ENCODE data around the gene ENOPH1. TPM values are rescaled to one million over a fixed set of nuclear protein-coding genes. Genes with fewer than 3 reads are reported as not detected.

The ENOPH1 gene
- total and polyA plus RNA-seq, 2 of the 13 experiments (the other 11 are each of a cell fraction or from before 2014, with no cell fraction given), result 15.5 to 64.3 TPM

DNA sequence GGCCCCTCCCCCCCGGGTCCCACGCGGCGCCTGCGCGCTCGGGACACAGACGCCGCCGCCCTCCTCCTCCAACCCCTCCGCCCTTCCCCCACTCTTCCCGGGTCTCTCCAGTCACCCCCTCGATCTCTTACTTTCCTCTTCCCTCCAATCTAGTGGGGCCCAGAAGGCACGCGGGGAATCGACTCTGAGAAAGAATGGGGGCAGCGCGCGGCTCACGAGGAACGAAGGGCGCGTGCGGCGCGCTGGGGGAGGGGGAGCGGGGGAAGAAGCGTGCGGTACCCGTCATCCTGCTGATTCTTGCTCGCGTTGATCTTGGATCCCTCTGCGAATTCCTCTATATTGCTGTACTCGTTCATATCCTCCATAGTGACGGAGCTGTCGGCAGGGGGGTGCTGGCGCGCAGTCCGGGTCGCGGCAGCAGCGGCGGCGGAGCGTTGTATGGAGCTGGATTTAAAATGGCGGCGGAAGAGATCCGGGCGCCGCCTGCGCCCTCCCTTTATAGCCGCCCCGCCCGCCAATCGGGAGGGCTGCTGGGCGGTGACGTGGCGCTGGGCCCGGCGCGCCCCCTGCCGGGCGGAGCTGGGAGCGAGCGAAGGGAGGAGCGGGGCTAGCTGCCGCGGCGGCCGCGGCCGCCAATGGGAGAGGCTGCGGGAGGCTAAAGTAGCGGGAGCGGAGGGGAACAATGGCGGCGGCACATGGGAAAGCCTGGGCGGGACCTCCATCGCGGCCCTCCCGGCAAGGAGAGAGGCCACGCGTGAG lies 1.2 kb upstream of the ENOPH1 start (continued):
- TF ChIP-seq, protein P1, sequence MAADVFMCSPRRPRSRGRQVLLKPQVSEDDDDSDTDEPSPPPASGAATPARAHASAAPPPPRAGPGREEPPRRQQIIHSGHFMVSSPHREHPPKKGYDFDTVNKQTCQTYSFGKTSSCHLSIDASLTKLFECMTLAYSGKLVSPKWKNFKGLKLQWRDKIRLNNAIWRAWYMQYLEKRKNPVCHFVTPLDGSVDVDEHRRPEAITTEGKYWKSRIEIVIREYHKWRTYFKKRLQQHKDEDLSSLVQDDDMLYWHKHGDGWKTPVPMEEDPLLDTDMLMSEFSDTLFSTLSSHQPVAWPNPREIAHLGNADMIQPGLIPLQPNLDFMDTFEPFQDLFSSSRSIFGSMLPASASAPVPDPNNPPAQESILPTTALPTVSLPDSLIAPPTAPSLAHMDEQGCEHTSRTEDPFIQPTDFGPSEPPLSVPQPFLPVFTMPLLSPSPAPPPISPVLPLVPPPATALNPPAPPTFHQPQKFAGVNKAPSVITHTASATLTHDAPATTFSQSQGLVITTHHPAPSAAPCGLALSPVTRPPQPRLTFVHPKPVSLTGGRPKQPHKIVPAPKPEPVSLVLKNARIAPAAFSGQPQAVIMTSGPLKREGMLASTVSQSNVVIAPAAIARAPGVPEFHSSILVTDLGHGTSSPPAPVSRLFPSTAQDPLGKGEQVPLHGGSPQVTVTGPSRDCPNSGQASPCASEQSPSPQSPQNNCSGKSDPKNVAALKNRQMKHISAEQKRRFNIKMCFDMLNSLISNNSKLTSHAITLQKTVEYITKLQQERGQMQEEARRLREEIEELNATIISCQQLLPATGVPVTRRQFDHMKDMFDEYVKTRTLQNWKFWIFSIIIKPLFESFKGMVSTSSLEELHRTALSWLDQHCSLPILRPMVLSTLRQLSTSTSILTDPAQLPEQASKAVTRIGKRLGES (CRISPR knock-in tag; IDR thresholded peaks at IDR 0.05; ENCODE audit: borderline replicate concordance), result 0 out of 2 replicates have a peak, but pooled peaks have one; percentile 34
- TF ChIP-seq, protein P2, sequence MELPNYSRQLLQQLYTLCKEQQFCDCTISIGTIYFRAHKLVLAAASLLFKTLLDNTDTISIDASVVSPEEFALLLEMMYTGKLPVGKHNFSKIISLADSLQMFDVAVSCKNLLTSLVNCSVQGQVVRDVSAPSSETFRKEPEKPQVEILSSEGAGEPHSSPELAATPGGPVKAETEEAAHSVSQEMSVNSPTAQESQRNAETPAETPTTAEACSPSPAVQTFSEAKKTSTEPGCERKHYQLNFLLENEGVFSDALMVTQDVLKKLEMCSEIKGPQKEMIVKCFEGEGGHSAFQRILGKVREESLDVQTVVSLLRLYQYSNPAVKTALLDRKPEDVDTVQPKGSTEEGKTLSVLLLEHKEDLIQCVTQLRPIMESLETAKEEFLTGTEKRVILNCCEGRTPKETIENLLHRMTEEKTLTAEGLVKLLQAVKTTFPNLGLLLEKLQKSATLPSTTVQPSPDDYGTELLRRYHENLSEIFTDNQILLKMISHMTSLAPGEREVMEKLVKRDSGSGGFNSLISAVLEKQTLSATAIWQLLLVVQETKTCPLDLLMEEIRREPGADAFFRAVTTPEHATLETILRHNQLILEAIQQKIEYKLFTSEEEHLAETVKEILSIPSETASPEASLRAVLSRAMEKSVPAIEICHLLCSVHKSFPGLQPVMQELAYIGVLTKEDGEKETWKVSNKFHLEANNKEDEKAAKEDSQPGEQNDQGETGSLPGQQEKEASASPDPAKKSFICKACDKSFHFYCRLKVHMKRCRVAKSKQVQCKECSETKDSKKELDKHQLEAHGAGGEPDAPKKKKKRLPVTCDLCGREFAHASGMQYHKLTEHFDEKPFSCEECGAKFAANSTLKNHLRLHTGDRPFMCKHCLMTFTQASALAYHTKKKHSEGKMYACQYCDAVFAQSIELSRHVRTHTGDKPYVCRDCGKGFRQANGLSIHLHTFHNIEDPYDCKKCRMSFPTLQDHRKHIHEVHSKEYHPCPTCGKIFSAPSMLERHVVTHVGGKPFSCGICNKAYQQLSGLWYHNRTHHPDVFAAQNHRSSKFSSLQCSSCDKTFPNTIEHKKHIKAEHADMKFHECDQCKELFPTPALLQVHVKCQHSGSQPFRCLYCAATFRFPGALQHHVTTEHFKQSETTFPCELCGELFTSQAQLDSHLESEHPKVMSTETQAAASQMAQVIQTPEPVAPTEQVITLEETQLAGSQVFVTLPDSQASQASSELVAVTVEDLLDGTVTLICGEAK (IDR thresholded peaks at IDR 0.05), result no peak
- TF ChIP-seq, protein P2 (CRISPR knock-in tag; IDR thresholded peaks at IDR 0.05), result no peak
- TF ChIP-seq ZNF75D (CRISPR knock-in tag; IDR thresholded peaks at IDR 0.05; ENCODE audit: borderline replicate concordance), result 0 out of 2 replicates have a peak, but pooled peaks have one; percentile 57
- peak; percentile 52; the same call in 1 of the 2 replicates for TF ChIP-seq ZNF446 (CRISPR knock-in tag; IDR thresholded peaks at IDR 0.05)
- TF ChIP-seq ZNF790 (CRISPR knock-in tag; IDR thresholded peaks at IDR 0.05; ENCODE audit: borderline replicate concordance), result no peak
- TF ChIP-seq TAF1 (CRISPR knock-in tag; IDR thresholded peaks at IDR 0.05), result peak; percentile 90
- no peak for TF ChIP-seq SMARCE1 (IDR thresholded peaks at IDR 0.05; ENCODE audit: borderline replicate concordance)
- no peak for TF ChIP-seq PITX1 (CRISPR knock-in tag; IDR thresholded peaks at IDR 0.05)
- peak; percentile 51; the same call in 1 of the 2 replicates for TF ChIP-seq ZNF350 (CRISPR knock-in tag; IDR thresholded peaks at IDR 0.05; ENCODE audit: borderline replicate concordance, low read depth)
- TF ChIP-seq, protein P3, sequence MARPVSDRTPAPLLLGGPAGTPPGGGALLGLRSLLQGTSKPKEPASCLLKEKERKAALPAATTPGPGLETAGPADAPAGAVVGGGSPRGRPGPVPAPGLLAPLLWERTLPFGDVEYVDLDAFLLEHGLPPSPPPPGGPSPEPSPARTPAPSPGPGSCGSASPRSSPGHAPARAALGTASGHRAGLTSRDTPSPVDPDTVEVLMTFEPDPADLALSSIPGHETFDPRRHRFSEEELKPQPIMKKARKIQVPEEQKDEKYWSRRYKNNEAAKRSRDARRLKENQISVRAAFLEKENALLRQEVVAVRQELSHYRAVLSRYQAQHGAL (CRISPR knock-in tag; IDR thresholded peaks at IDR 0.05; ENCODE audit: not compliant biosample characterization), result no peak
- peak; percentile 52 for TF ChIP-seq ZNF121 (CRISPR knock-in tag; IDR thresholded peaks at IDR 0.05)
- no peak for TF ChIP-seq CAMTA2 (CRISPR knock-in tag; IDR thresholded peaks at IDR 0.05; ENCODE audit: borderline replicate concordance)
- TF ChIP-seq ZNF326 (CRISPR knock-in tag; IDR thresholded peaks at IDR 0.05; ENCODE audit: borderline replicate concordance), result no peak
- TF ChIP-seq ZFP36 (IDR thresholded peaks at IDR 0.05; ENCODE audit: borderline replicate concordance, low read depth, low read length, partially characterized antibody), result no peak
- TF ChIP-seq DMAP1 (CRISPR knock-in tag; IDR thresholded peaks at IDR 0.05), result peak; percentile 89
- peak; percentile 96 for TF ChIP-seq POLR2G (IDR thresholded peaks at IDR 0.05; ENCODE audit: low read depth, low read length)
